Heart right ventricle (tissue), 16 donors: Measurements from ENCODE around the gene SP110. TPM values are rescaled to one million over a fixed set of nuclear protein-coding genes. Genes with fewer than 3 reads are reported as not detected.

ENCODE experiments used
- ATAC-seq, 8 donors: fragments of 200-7000 bp; cut with Tn5 transposase; one replicate each; pipeline ENCODE4 v1.9.1; 2020; ENCODE audit warnings: mild to moderate bottlenecking in 8 of 8, moderate library complexity in 8 of 8, moderate number of reproducible peaks in 1 of 8
- DNase-seq, 2 donors: peaks; one replicate each; pipeline ENCODE4 v3.0.0-alpha.2; 2020
- H3K27ac ChIP-seq, 10 donors: fragments of 200-600 bp; sonication (generic) in 2 of 10; one replicate each; pipeline versions ENCODE4 v1.5.0 to v1.8.0; 2020 to 2022; ENCODE audit warnings: mild to moderate bottlenecking in 3 of 10
- H3K27me3 ChIP-seq, 7 donors: fragments of 200-600 bp; one replicate each; pipeline ENCODE4 v1.8.0; 2021 to 2022; ENCODE audit warnings: mild to moderate bottlenecking in 2 of 7
- H3K36me3 ChIP-seq, 9 donors: fragments of 200-600 bp; sonication (generic) in 1 of 9; one replicate each; pipeline versions ENCODE4 v1.5.0 to v1.8.0; 2020 to 2022; ENCODE audit warnings: mild to moderate bottlenecking in 2 of 9
- H3K4me1 ChIP-seq, 9 donors: fragments of 200-600 bp; sonication (generic) in 1 of 9; one replicate each; pipeline versions ENCODE4 v1.5.0 to v1.8.0; 2020 to 2022; ENCODE audit warnings: mild to moderate bottlenecking in 4 of 9
- H3K4me3 ChIP-seq, 10 donors: fragments of 200-600 bp; sonication (generic) in 2 of 10; one replicate each; pipeline versions ENCODE4 v1.5.0 to v1.8.0; 2020 to 2022; ENCODE audit warnings: mild to moderate bottlenecking in 7 of 10, moderate library complexity in 2 of 10
- H3K9me3 ChIP-seq, 11 donors: fragments of 200-600 bp in 10 of 11; sonication (generic) in 2 of 11; one replicate each; pipeline versions ENCODE4 v1.5.0 to v1.8.0; 2013 to 2022; ENCODE audit warnings: mild to moderate bottlenecking in 2 of 11, control low read depth in 1 of 11, moderate library complexity in 1 of 11
- CTCF ChIP-seq, 9 donors: fragments of 200-600 bp; sonication (generic) in 2 of 9; IDR thresholded peaks; one replicate each; pipeline versions ENCODE4 v1.5.0 to v1.8.0; 2021 to 2022; ENCODE audit warnings: antibody characterized with exemption in 9 of 9, mild to moderate bottlenecking in 5 of 9, moderate library complexity in 1 of 9
- WGBS, 2 donors: extraction: QIAGEN DNeasy Blood & Tissue Kit; methylation state at CpG; one replicate each; pipeline ENCODE4 v1.1.7; 2013; ENCODE audit warnings: inconsistent platforms in 1 of 2; 5-methylcytosine and 5-hydroxymethylcytosine counted together
- intact Hi-C, 10 donors: fragments of 100-400 bp; cut with DNase I; formaldehyde crosslinking; loops; one replicate each; pipeline versions ENCODE4 v1.11.1 to v1.14.2; 2022
- polyA plus RNA-seq, 2 donors: library from polyadenylated mRNA; stranded (reverse); fragments of 200-250 nt; gene quantifications; one replicate each; pipeline ENCODE4 v1.2.3, GENCODE V29; 2013
- total RNA-seq, 10 donors: library from RNA; stranded (reverse); fragmentation: NEBNext Ultra II Directional in 3 of 10; extraction: Animal tissue kit (Norgen Biotek cat#: 25700) in 3 of 10; gene quantifications; one replicate each; pipeline versions ENCODE4 v1.2.1 to v1.2.4, GENCODE V29; 2021 to 2023
- donor health status: Arrhythmogenic right ventricular cardiomyopathy.
- donor health status: ischemic (EF 13 %, LVEDD 7.1; RV severe dilation, severe dysfunction).
- donor health status: healthy with polysubstance abuse.
- donor health status: DM: no; HTN: yes; CAD: no.
- donor health status: DM: no; HTN: no; CAD: no.
- donor health status: ischemic (EF 25% LVEDD 6.9; RV normal size, moderate dysfunction).
- donor health status: ischemic (EF 25% LVEDD 5.7; RV mildly dilated, moderate dysfunction).
- donor health status: healthy.
- donor health status: DM: yes; HTN: yes; CAD: no.
- donor health status: Ischemic cardiomyopathy.
- donor health status: ischemic (EF 35%, LVEDD 5.7; RV mildly dilated, moderate dysfunction).
- donor health status: nonischemic (EF 11% LVEDD 7.7; RV severe dilation, severe dysfunction).
- donor health status: DM: yes; HTN: yes; CAD: no.
- donor health status: PGD.
- donor health status: ischemic (EF 29% LVEDD 5.4; RV normal size, mild dysfunction).
- donor health status: nonischemic (EF 23%, LVEDD 6.1; RV moderate dilation, normal function).

SP110 gene
- total and polyA plus RNA-seq, 12 donors = 5.6 to 38.6 (median 10.4) TPM

- 81 to 87% methylated on average over 15 of the region's 15 CpGs for WGBS, 2 donors
- peaks cover 0 to 16% (median 0%) of the 10 kb centered on the region in 9 donors for H3K4me1 ChIP-seq
- peak overlapping the region in 2 of 10 donors; percentile 31 to 39 for H3K27ac ChIP-seq
- no peak for TF ChIP-seq CTCF (IDR thresholded peaks at IDR 0.05)
- intact Hi-C loops = loop anchor here in 1 of 10 donors (5.0 kb wide), 1 partner anchor 1201 kb away; no protein-coding TSS in a partner anchor
- no peaks in the 10 kb centered on the region for H3K27me3 ChIP-seq
- H3K9me3 ChIP-seq = peaks cover 0 to 7% (median 0%) of the 10 kb centered on the region in 11 donors
- no peak overlapping the region for H3K4me3 ChIP-seq
- ATAC-seq (peak in 7 of 8 donors; percentile 41 to 95 (median 69)), DNase-seq (peak; percentile 24 to 41)
- H3K36me3 ChIP-seq = peaks cover 0 to 100% (median 55%) of the 10 kb centered on the region in 9 donors
Observed at GRCh38 chr2:230203110-230203676, 16.6 kb downstream of the SP110 start.

- peaks cover 0 to 15% (median 0%) of the 10 kb centered on the region in 9 donors for H3K4me1 ChIP-seq
- peaks cover 0 to 13% (median 0%) of the 10 kb centered on the region in 11 donors for H3K9me3 ChIP-seq
- TF ChIP-seq CTCF (IDR thresholded peaks at IDR 0.05) = peak in 1 of 9 donors; percentile 10
- no peaks in the 10 kb centered on the region for H3K27me3 ChIP-seq
- peak in 2 of 8 donors; percentile 29 to 30 for ATAC-seq
- no peak for DNase-seq
- H3K36me3 ChIP-seq = peaks cover 0 to 100% (median 55%) of the 10 kb centered on the region in 9 donors
- intact Hi-C loops = loop anchor here in 1 of 10 donors (5.0 kb wide), 1 partner anchor 1200 kb away; no protein-coding TSS in a partner anchor
- H3K4me3 ChIP-seq = no peak overlapping the region
- 82 to 86% methylated on average over 10 of the region's 10 CpGs for WGBS, 2 donors
- peak overlapping the region in 2 of 10 donors; percentile 31 to 39 for H3K27ac ChIP-seq
Observed at GRCh38 chr2:230202430-230203109, 17.2 kb downstream of the SP110 start.

GRCh38 chr2:230184727-230185578 lies 34.8 kb downstream of the SP110 start:
- ATAC-seq (no peak), DNase-seq (no peak)
- H3K4me1 ChIP-seq = no peaks in the 10 kb centered on the region
- no peak for TF ChIP-seq CTCF (IDR thresholded peaks at IDR 0.05)
- H3K27me3 ChIP-seq = no peaks in the 10 kb centered on the region
- intact Hi-C loops = no loop called here
- no peak overlapping the region for H3K4me3 ChIP-seq
- peaks cover 0 to 6% (median 0%) of the 10 kb centered on the region in 11 donors for H3K9me3 ChIP-seq
- peaks cover 0 to 67% (median 15%) of the 10 kb centered on the region in 9 donors for H3K36me3 ChIP-seq
- no peak overlapping the region for H3K27ac ChIP-seq
- WGBS, 2 donors = 68 to 71% methylated on average over 10 of the region's 10 CpGs

- no peak overlapping the region for H3K4me3 ChIP-seq
- ATAC-seq (no peak), DNase-seq (no peak)
- no peak overlapping the region for H3K27ac ChIP-seq
- H3K36me3 ChIP-seq = peaks cover 0 to 100% (median 25%) of the 10 kb centered on the region in 9 donors
- H3K4me1 ChIP-seq = no peaks in the 10 kb centered on the region
- H3K9me3 ChIP-seq = no peaks in the 10 kb centered on the region
- intact Hi-C loops = no loop called here
- WGBS, 2 donors = 76 to 82% methylated on average over 2 of the region's 2 CpGs
- no peaks in the 10 kb centered on the region for H3K27me3 ChIP-seq
- no peak for TF ChIP-seq CTCF (IDR thresholded peaks at IDR 0.05)
Observed at GRCh38 chr2:230181195-230181594, 38.6 kb downstream of the SP110 start.
